Skeletal muscle tissue (tissue), 4 donors: ENCODE results near the gene S100P. TPM values are rescaled to one million over a fixed set of nuclear protein-coding genes. Genes with fewer than 3 reads are reported as not detected.

Experiments
- H3K27ac ChIP-seq: one replicate; pipeline ENCODE4 v1.7.0; 2013; ENCODE audit warnings: mild to moderate bottlenecking, low read depth, low read length, inconsistent platforms
- H3K27me3 ChIP-seq, 3 donors: one replicate each; pipeline ENCODE4 v1.7.0; 2013; ENCODE audit warnings: low read length in 3 of 3; ENCODE audit not compliant: control insufficient read depth in 3 of 3, insufficient read depth in 3 of 3
- H3K36me3 ChIP-seq, 3 donors: one replicate each; pipeline ENCODE4 v1.7.0; 2013; ENCODE audit warnings: low read length in 3 of 3; ENCODE audit not compliant: control insufficient read depth in 3 of 3, insufficient read depth in 3 of 3
- H3K4me1 ChIP-seq, 3 donors: one replicate each; pipeline ENCODE4 v1.7.0; 2013; ENCODE audit warnings: low read length in 3 of 3, mild to moderate bottlenecking in 3 of 3; ENCODE audit not compliant: control insufficient read depth in 3 of 3, insufficient read depth in 3 of 3
- H3K4me3 ChIP-seq, 3 donors: one replicate each; pipeline ENCODE4 v1.7.0; 2013; ENCODE audit warnings: low read length in 3 of 3
- H3K9ac ChIP-seq, 3 donors: one replicate each; pipeline ENCODE4 v1.7.0; 2013; ENCODE audit warnings: low read length in 3 of 3, mild to moderate bottlenecking in 3 of 3, moderate library complexity in 2 of 3, low read depth in 1 of 3
- H3K9me3 ChIP-seq, 3 donors: one replicate each; pipeline ENCODE4 v1.7.0; 2013; ENCODE audit warnings: low read length in 3 of 3; ENCODE audit not compliant: control insufficient read depth in 3 of 3
- total RNA-seq: library from RNA; depleted of rRNA; stranded (reverse); fragments of >200 nt; gene quantifications from one replicate; pipeline ENCODE4 v1.2.3, GENCODE V29; 2014
- donor health status: Osteomylitis.

The S100P gene
- total RNA-seq, 1 donor from 2014 or later: 0.52 TPM

DNA sequence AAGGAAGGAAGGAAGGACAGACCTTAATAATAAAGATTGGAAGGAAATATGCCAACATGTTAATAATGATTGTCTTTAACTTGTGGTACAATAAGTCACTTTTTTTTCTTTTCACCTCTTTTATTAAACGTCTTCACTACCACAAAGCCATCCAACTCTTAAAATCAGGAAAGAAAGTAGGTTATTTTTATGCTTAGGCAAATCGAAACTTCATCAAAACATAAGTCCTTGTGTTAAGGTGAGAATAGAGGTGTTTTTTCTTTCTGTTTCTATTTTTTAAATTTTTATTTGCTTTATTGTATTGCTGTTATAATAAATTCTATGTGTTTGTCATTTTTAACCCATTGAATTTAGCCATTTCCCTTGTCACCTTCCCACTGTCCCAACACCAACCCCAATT is 48.8 kb downstream of the S100P start:
- peaks cover 0 to 7% (median 1%) of the 10 kb centered on the region in 3 donors for H3K4me1 ChIP-seq
- H3K9me3 ChIP-seq: no peaks in the 10 kb centered on the region
- no peaks in the 10 kb centered on the region for H3K27me3 ChIP-seq
- H3K27ac ChIP-seq: no peak overlapping the region
- H3K4me3 ChIP-seq: no peak overlapping the region
- no peaks in the 10 kb centered on the region for H3K36me3 ChIP-seq
- H3K9ac ChIP-seq: no peak overlapping the region

DNA sequence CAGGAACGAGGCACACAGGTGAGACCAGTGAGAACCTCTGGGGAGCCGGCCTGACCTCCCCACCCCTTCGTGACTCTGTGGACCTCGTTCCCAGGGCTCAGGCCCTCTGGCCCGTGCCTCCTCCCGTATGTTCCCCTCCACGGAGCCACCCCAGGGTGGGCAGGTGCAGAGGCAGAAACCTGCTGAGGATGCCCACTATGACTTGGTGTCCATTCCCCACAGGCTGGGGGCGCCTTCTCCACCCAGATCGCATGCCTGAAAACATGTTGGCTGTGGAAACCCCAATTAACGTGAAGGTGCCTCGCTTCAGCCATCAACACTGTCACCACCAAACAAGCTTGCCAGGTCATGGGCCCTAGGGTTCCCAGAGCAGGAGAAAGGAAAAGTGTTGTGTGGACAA is 49.3 kb downstream of the S100P start:
- peaks cover 4 to 11% (median 4%) of the 10 kb centered on the region in 3 donors for H3K4me1 ChIP-seq
- H3K4me3 ChIP-seq: no peak overlapping the region
- H3K9ac ChIP-seq: no peak overlapping the region

More for the DNA sequence above, 49.3 kb downstream of the S100P start:
- Histone ChIP-seq H3K27ac (no peak overlapping the region), H3K27me3 (no peaks in the 10 kb centered on the region), H3K9me3 (no peaks in the 10 kb centered on the region), H3K36me3 (no peaks in the 10 kb centered on the region)

Other genes starting within 250 kb of the S100P start
- not detected for gene PPP2R2C, start 221.3 kb upstream of the S100P start, total RNA-seq
- 4.2 TPM for gene MAN2B2, start 118.7 kb upstream of the S100P start, total RNA-seq
- 83.0 TPM for gene MRFAP1, start 53.2 kb upstream of the S100P start, total RNA-seq
- 32.9 TPM for gene MRFAP1L1, start 16.0 kb downstream of the S100P start, total RNA-seq
- gene BLOC1S4, start 22.3 kb downstream of the S100P start, total RNA-seq: 6.3 TPM
- 12.5 TPM for gene KIAA0232, start 88.8 kb downstream of the S100P start, total RNA-seq
- 40.2 TPM for gene TBC1D14, start 215.9 kb downstream of the S100P start, total RNA-seq